GM12878 (cell line): ENCODE data around the gene RPL22. TPM values are rescaled to one million over a fixed set of nuclear protein-coding genes. Genes with fewer than 3 reads are reported as not detected.

Experiments
- ATAC-seq: fragments of 200-7000 bp; cut with Tn5 transposase; 3 replicates; pipeline ENCODE4 v1.9.1; 2020; ENCODE audit warnings: mild to moderate bottlenecking, moderate library complexity
- BruUV-seq: library from RNA; stranded (reverse); fragments of 400-500 nt; replicated peaks from 2 replicates; lab custom pipeline; 2021; lab: Mats Ljungman, UMichigan
- CTCF ChIA-PET: fragments of 300-600 bp; sonication (Branson Sonifier 250); formaldehyde crosslinking; extraction: SDS; loops from one replicate; lab custom pipeline; 2021; ENCODE audit warnings: inconsistent platforms; lab: Yijun Ruan, JAX
- POLR2A ChIA-PET: fragments of 350-600 bp; formaldehyde crosslinking; extraction: SDS; loops from one replicate; lab custom pipeline; 2021; ENCODE audit warnings: inconsistent platforms; lab: Charles Lee
- RAD21 ChIA-PET: fragments of 300-600 bp; sonication (Branson Sonifier 250); formaldehyde crosslinking; loops from one replicate; lab custom pipeline; 2023; ENCODE audit warnings: antibody characterized with exemption; ENCODE audit not compliant: unreplicated experiment; lab: Charles Lee
- SMC1A ChIA-PET: fragments of 300-600 bp; sonication (Branson Sonifier 250); formaldehyde crosslinking; loops from one replicate; lab custom pipeline; 2023; ENCODE audit not compliant: unreplicated experiment, uncharacterized antibody; lab: Charles Lee
- DNase-seq: peaks from one replicate; pipeline ENCODE4 v3.0.0-alpha.2; 2011; ENCODE audit warnings: low read depth, low spot score
- FAIRE-seq: peaks from 3 replicates; lab custom pipeline; 2011; peaks lifted over from hg19 to GRCh38; lab: Jason Lieb, UNC
- H2AFZ ChIP-seq: 2 replicates; pipeline ENCODE4 v1.6.0; 2011; ENCODE audit warnings: low read depth, low read length, control low read depth; ENCODE audit not compliant: control insufficient read depth
- H3K27ac ChIP-seq: 2 replicates; pipeline ENCODE4 v1.5.1; 2011; ENCODE audit warnings: control low read depth; ENCODE audit not compliant: control insufficient read depth, insufficient read depth
- H3K27me3 ChIP-seq, 2 experiments: replicated peaks in 1 of 2; 2 replicates each; pipeline versions ENCODE4 v1.6.0 to v1.6.1; 2011; ENCODE audit warnings: low read length in 1 of 2; ENCODE audit not compliant: control insufficient read depth in 2 of 2, insufficient read depth in 2 of 2
- H3K36me3 ChIP-seq, 2 experiments: 2 replicates each; pipeline ENCODE4 v1.5.1; 2011; ENCODE audit warnings: low read length in 1 of 2; ENCODE audit not compliant: control insufficient read depth in 2 of 2, insufficient read depth in 2 of 2
- H3K4me1 ChIP-seq: 2 replicates; pipeline ENCODE4 v1.6.1; 2011; ENCODE audit warnings: mild to moderate bottlenecking, low read length, moderate library complexity, mixed read lengths; ENCODE audit not compliant: control insufficient read depth, insufficient read depth
- H3K4me2 ChIP-seq: 2 replicates; pipeline ENCODE4 v1.6.0; 2011; ENCODE audit warnings: control low read depth; ENCODE audit not compliant: control insufficient read depth, insufficient read depth
- H3K4me3 ChIP-seq: fragments of 200-600 bp; sonication (generic); 2 replicates; pipeline ENCODE4 v1.5.1; 2016
- H3K79me2 ChIP-seq: 2 replicates; pipeline ENCODE4 v1.6.0; 2011; ENCODE audit warnings: low read length; ENCODE audit not compliant: control insufficient read depth, insufficient read depth
- H3K9ac ChIP-seq: 2 replicates; pipeline ENCODE4 v1.8.0; 2011; ENCODE audit warnings: low read length, control low read depth, mixed read lengths; ENCODE audit not compliant: control insufficient read depth, insufficient read depth
- H3K9me3 ChIP-seq: replicated peaks from 3 replicates; pipeline ENCODE4 v1.5.1; 2011; ENCODE audit warnings: mild to moderate bottlenecking, low read length; ENCODE audit not compliant: control insufficient read depth, insufficient read depth
- H4K20me1 ChIP-seq: 2 replicates; pipeline ENCODE4 v1.6.0; 2011; ENCODE audit not compliant: control insufficient read depth, insufficient read depth
- CTCF ChIP-seq, 3 experiments: IDR thresholded peaks in 2 of 3; conservative IDR thresholded peaks in 1 of 3; 2 replicates each; pipeline ENCODE4 v1.5.1; 2011; ENCODE audit warnings: low read depth in 3 of 3, low read length in 3 of 3, mild to moderate bottlenecking in 3 of 3, control low read depth in 2 of 3, moderate library complexity in 2 of 3, inconsistent platforms in 1 of 3, mixed read lengths in 1 of 3; ENCODE audit not compliant: control insufficient read depth in 2 of 3, insufficient read depth in 1 of 3; ENCODE audit errors: extremely low read depth in 1 of 3
- HDGF ChIP-seq: fragments of 450-650 bp; IDR thresholded peaks from 2 replicates; pipeline ENCODE4 v1.6.1; 2016; ENCODE audit warnings: antibody characterized with exemption
- MEF2A ChIP-seq: IDR thresholded peaks from 2 replicates; pipeline ENCODE4 v1.6.1; 2011; ENCODE audit warnings: low read depth, mild to moderate bottlenecking, low read length, moderate library complexity; ENCODE audit not compliant: insufficient read depth
- MYC ChIP-seq: IDR thresholded peaks from 2 replicates; pipeline ENCODE4 v1.6.1; 2011; ENCODE audit warnings: mild to moderate bottlenecking, low read length, moderate library complexity, inconsistent platforms; ENCODE audit not compliant: insufficient read depth, insufficient replicate concordance, insufficient read length, severe bottlenecking
- NFYA ChIP-seq: IDR thresholded peaks from 2 replicates; pipeline ENCODE4 v1.6.1; 2011; ENCODE audit warnings: low read depth, mild to moderate bottlenecking, low read length, improper control_type of control experiment, borderline replicate concordance
- PAX8 ChIP-seq: fragments of 450-650 bp; IDR thresholded peaks from 2 replicates; pipeline ENCODE4 v1.6.1; 2017; ENCODE audit warnings: mild to moderate bottlenecking, moderate library complexity
- WGBS: methylation state at CpG from one replicate; pipeline ENCODE4 v1.1.6; 2016; ENCODE audit warnings: low lambda C conversion rate; ENCODE audit not compliant: insufficient replicate concordance, insufficient coverage; ENCODE audit errors: missing lambda C conversion rate; 5-methylcytosine and 5-hydroxymethylcytosine counted together
- in situ Hi-C: fragments of 300-500 bp; cut with MboI; formaldehyde crosslinking; loops from 9 replicates; pipeline ENCODE4 v1.14.3; 2018; ENCODE audit warnings: mixed read lengths
- intact Hi-C: fragments of 100-400 bp; cut with micrococcal nuclease; formaldehyde crosslinking; loops from one replicate; pipeline ENCODE4 v1.14.2; 2022; ENCODE audit not compliant: unreplicated experiment
- polyA plus RNA-seq, 11 experiments: library from polyadenylated mRNA; depleted of rRNA in 4 of 11; unstranded in 6 of 11; stranded (reverse) in 5 of 11; fragments of >200 nt; fragmentation: Nextera tagmentation in 4 of 11; fragmentation: Illumina TruSeq in 1 of 11; extraction: Ambion mirVana in 4 of 11; extraction: Trizol in 1 of 11; gene quantifications; 1 replicate in 1 of 11; 2 replicates in 10 of 11; pipeline versions ENCODE4 v1.2.1 to v1.2.3, GENCODE V29; 2011 to 2016; ENCODE audit warnings: inconsistent platforms in 2 of 11, missing spikeins in 2 of 11, low read depth in 1 of 11
- total RNA-seq, 4 experiments: library from RNA; depleted of rRNA in 3 of 4; stranded (reverse); fragments of >200 nt in 3 of 4; fragmentation: Illumina TruSeq in 1 of 4; extraction: Trizol in 1 of 4; gene quantifications; 2 replicates each; pipeline versions ENCODE4 v1.2.1 to v1.2.3, GENCODE V29; 2013 to 2021

The RPL22 gene
- total and polyA plus RNA-seq, 10 of the 15 experiments (the other 5 are each of a cell fraction or from before 2014, with no cell fraction given): 191 to 560 (median 430) TPM

GRCh38 chr1:6209661-6210580 is 10.5 kb upstream of the RPL22 start:
- Histone ChIP-seq H3K79me2 (peaks cover 9% of the 10 kb centered on the region), H3K4me1 (peaks cover 26% of the 10 kb centered on the region), H3K27ac (no peak overlapping the region), H3K36me3 (peaks cover 6 to 7% of the 10 kb centered on the region in 2 experiments; a peak in 3 of 4 replicates), H3K4me2 (peak overlapping the region; percentile 92), H3K9me3 (no peaks in the 10 kb centered on the region), H3K9ac (no peak overlapping the region), H3K27me3 (no peaks in the 10 kb centered on the region), H3K4me3 (peak overlapping the region; percentile 54), H2AFZ (no peak overlapping the region), H4K20me1 (no peaks in the 10 kb centered on the region; the same call in 1 of the 2 replicates)
- intact Hi-C loops: no loop called here
- SMC1A ChIA-PET: interaction anchor here (1.0 kb wide), 1 partner anchor 25 kb away, joined by 3 read pairs; no protein-coding TSS in a partner anchor
- TF ChIP-seq HDGF (peak; percentile 11; the same call in 1 of the 2 replicates), CTCF (IDR thresholded peaks at IDR 0.05 in 2 of 3, conservative IDR thresholded peaks at IDR 0.05 in 1 of 3; ENCODE audit: control insufficient read depth in 2 of 3, extremely low read depth in 1 of 3, insufficient read depth in 1 of 3, low read depth in 3 of 3, low read length in 3 of 3) (peak; percentile 7 to 46 (median 28); a peak in 4 of 6 replicates), MYC (peak; percentile 5), NFYA (no peak), PAX8 (no peak), MEF2A (no peak)
- CTCF ChIA-PET: interaction anchor here (1.2 kb wide), 1 partner anchor 25 kb away, joined by 4 read pairs; no protein-coding TSS in a partner anchor
- FAIRE-seq (no peak), ATAC-seq (peak; percentile 22), DNase-seq (no peak)
- BruUV-seq: no TSS peak
- in situ Hi-C loops: no loop called here
- WGBS: 79% methylated on average over 17 of the region's 17 CpGs
- RAD21 ChIA-PET: no interaction called here
- POLR2A ChIA-PET: no interaction called here
